K562 (cell line): ENCODE data around the gene GP1BA. TPM values are rescaled to one million over a fixed set of nuclear protein-coding genes. Genes with fewer than 3 reads are reported as not detected.

Experiments used
- ATAC-seq: fragments of 200-7000 bp; cut with Tn5 transposase; 3 replicates; pipeline ENCODE4 v1.9.1; 2020; ENCODE audit warnings: moderate library complexity
- BruUV-seq: library from RNA; stranded (reverse); fragments of 400-500 nt; replicated peaks from 2 replicates; lab custom pipeline; 2021; lab: Mats Ljungman, UMichigan
- CTCF ChIA-PET: fragments of 300-600 bp; formaldehyde crosslinking; extraction: SDS; loops from one replicate; lab custom pipeline; 2021; ENCODE audit warnings: low intra/inter-chr PET ratio; lab: Yijun Ruan, JAX
- POLR2A ChIA-PET: fragments of 300-600, 350-650 bp; sonication (Branson Sonifier 250); formaldehyde crosslinking; extraction: SDS; loops from one replicate; lab custom pipeline; 2021; ENCODE audit warnings: antibody characterized with exemption, inconsistent platforms; lab: Yijun Ruan, JAX
- DNase-seq, 4 experiments: peaks; one replicate each; pipeline versions ENCODE4 v3.0.0 to v3.0.0-alpha.2; 2011 to 2018; ENCODE audit warnings: low spot score in 3 of 4, mixed read lengths in 3 of 4; ENCODE audit errors: extremely low read depth in 1 of 4
- FAIRE-seq: peaks from 2 replicates; lab custom pipeline; 2011; peaks lifted over from hg19 to GRCh38; lab: Jason Lieb, UNC
- H2AFZ ChIP-seq: 2 replicates; pipeline ENCODE4 v1.6.0; 2011; ENCODE audit warnings: low read depth, low read length, control low read depth, inconsistent platforms
- H3K27ac ChIP-seq: fragments of 200-600 bp; 3 replicates; pipeline ENCODE4 v1.8.0; 2011; ENCODE audit warnings: low read depth, mild to moderate bottlenecking, control low read depth, inconsistent platforms, low read length, moderate library complexity, mixed read lengths; ENCODE audit errors: extremely low read depth
- H3K27me3 ChIP-seq, 2 experiments: fragments of 300-600 bp in 1 of 2; 2 replicates in 1 of 2; 3 replicates in 1 of 2; pipeline versions ENCODE4 v1.6.0 to v1.8.0; 2011; ENCODE audit warnings: inconsistent platforms in 2 of 2, low read length in 2 of 2, mild to moderate bottlenecking in 1 of 2, mixed read lengths in 1 of 2, moderate library complexity in 1 of 2; ENCODE audit not compliant: control insufficient read depth in 2 of 2, insufficient read depth in 2 of 2
- H3K36me3 ChIP-seq: fragments of 300-600 bp; 3 replicates; pipeline ENCODE4 v1.8.0; 2011; ENCODE audit warnings: mild to moderate bottlenecking, low read length, inconsistent platforms; ENCODE audit not compliant: control insufficient read depth, insufficient read depth
- H3K4me1 ChIP-seq, 2 experiments: fragments of 200-600 bp in 1 of 2; replicated peaks in 1 of 2; 2 replicates in 1 of 2; 3 replicates in 1 of 2; pipeline versions ENCODE4 v1.5.1 to v1.8.0; 2011; ENCODE audit warnings: inconsistent platforms in 2 of 2, low read length in 2 of 2, mild to moderate bottlenecking in 1 of 2, mixed read lengths in 1 of 2, moderate library complexity in 1 of 2; ENCODE audit not compliant: control insufficient read depth in 2 of 2, insufficient read depth in 2 of 2
- H3K4me2 ChIP-seq: 2 replicates; pipeline ENCODE4 v1.6.1; 2011; ENCODE audit warnings: low read length, control low read depth, inconsistent platforms, mixed read lengths; ENCODE audit not compliant: insufficient read depth
- H3K4me3 ChIP-seq: fragments of 200-600 bp; sonication (generic), shearing (Covaris generic); 2 replicates; pipeline ENCODE4 v1.5.1; 2016; ENCODE audit warnings: control low read depth, inconsistent platforms
- H3K79me2 ChIP-seq: fragments of 200-600 bp; 3 replicates; pipeline ENCODE4 v1.8.0; 2011; ENCODE audit warnings: low read length, inconsistent platforms; ENCODE audit not compliant: control insufficient read depth, insufficient read depth
- H3K9ac ChIP-seq, 2 experiments: 2 replicates each; pipeline versions ENCODE4 v1.6.0 to v1.6.1; 2011; ENCODE audit warnings: low read depth in 2 of 2, low read length in 2 of 2, control low read depth in 1 of 2, inconsistent platforms in 1 of 2, mild to moderate bottlenecking in 1 of 2, mixed read lengths in 1 of 2; ENCODE audit not compliant: insufficient read depth in 1 of 2
- H3K9me1 ChIP-seq: one replicate; pipeline ENCODE4 v1.6.0; 2011; ENCODE audit warnings: inconsistent platforms, mild to moderate bottlenecking, low read length, moderate library complexity; ENCODE audit not compliant: control insufficient read depth, insufficient read depth
- H3K9me3 ChIP-seq: replicated peaks from 2 replicates; pipeline ENCODE4 v1.5.1; 2011; ENCODE audit warnings: low read depth, low read length, inconsistent platforms; ENCODE audit not compliant: control insufficient read depth, insufficient read depth
- H4K20me1 ChIP-seq: replicated peaks from 2 replicates; pipeline ENCODE4 v1.6.1; 2011; ENCODE audit warnings: low read length, inconsistent platforms, mixed read lengths; ENCODE audit not compliant: control insufficient read depth, insufficient read depth
- CCNT2 ChIP-seq: IDR thresholded peaks from 2 replicates; pipeline ENCODE4 v1.6.1; 2011; ENCODE audit warnings: borderline replicate concordance, low read depth, mild to moderate bottlenecking, moderate library complexity, mixed read lengths, low read length; ENCODE audit not compliant: insufficient read length; ENCODE audit errors: extremely low read depth
- E2F3 ChIP-seq: fragments of 250-450 bp; sonication (Bioruptor Pico); IDR thresholded peaks from 2 replicates; pipeline ENCODE4 v1.4.0; 2020; ENCODE audit warnings: mild to moderate bottlenecking
- ELF2 ChIP-seq: fragments of 250-450 bp; sonication (Bioruptor Pico); IDR thresholded peaks from 2 replicates; pipeline ENCODE4 v1.5.0; 2021; ENCODE audit warnings: mild to moderate bottlenecking
- MCM7 ChIP-seq, 2 experiments: fragments of 450-650 bp; IDR thresholded peaks; 2 replicates each; pipeline ENCODE4 v1.6.1; 2016 to 2018
- NCOA4 ChIP-seq: fragments of 450-650 bp; IDR thresholded peaks from 2 replicates; pipeline ENCODE4 v1.6.1; 2018; ENCODE audit warnings: mild to moderate bottlenecking; ENCODE audit not compliant: partially characterized antibody
- SRF ChIP-seq, 2 experiments: fragments of 250-450, 450-650 bp in 1 of 2; sonication (Bioruptor Pico) in 1 of 2; sonication (generic) in 1 of 2; formaldehyde crosslinking; IDR thresholded peaks; 2 replicates each; pipeline versions ENCODE4 v1.5.0 to v1.5.1; 2020 to 2022; ENCODE audit warnings: mild to moderate bottlenecking in 1 of 2, missing genetic modification reagents in 1 of 2
- ZKSCAN1 ChIP-seq: fragments of 150-350 bp; IDR thresholded peaks from 2 replicates; pipeline ENCODE4 v1.6.1; 2016; ENCODE audit warnings: low read depth, low read length
- ZNF197 ChIP-seq: fragments of 200-800 bp; sonication (Bioruptor generic); IDR thresholded peaks from 2 replicates; pipeline ENCODE4 v1.6.1; 2016; ENCODE audit warnings: low read depth, missing genetic modification characterization, missing compliant biosample characterization
- ZNF23 ChIP-seq: fragments of 250-450 bp; sonication (Bioruptor Pico); IDR thresholded peaks from 2 replicates; pipeline ENCODE4 v1.4.0; 2020; ENCODE audit warnings: mild to moderate bottlenecking
- ZNF407 ChIP-seq: fragments of 450-650 bp; IDR thresholded peaks from 2 replicates; pipeline ENCODE4 v1.6.1; 2016; ENCODE audit warnings: low read depth
- WGBS: fragments of 100-300 bp; shearing (Covaris generic); methylation state at CpG from one replicate; pipeline ENCODE4 v1.1.6; 2016; ENCODE audit warnings: low coverage, mixed read lengths; ENCODE audit not compliant: insufficient coverage; ENCODE audit errors: missing lambda C conversion rate; 5-methylcytosine and 5-hydroxymethylcytosine counted together
- in situ Hi-C: fragments of 300-500 bp; cut with MboI; formaldehyde crosslinking; loops from 4 replicates; pipeline ENCODE4 v1.15.0; 2018; ENCODE audit warnings: inconsistent platforms, mixed read lengths
- intact Hi-C: fragments of 100-400 bp; cut with micrococcal nuclease; formaldehyde crosslinking; loops from 2 replicates; pipeline ENCODE4 v1.14.2; 2022
- polyA plus RNA-seq, 8 experiments: library from polyadenylated mRNA; depleted of rRNA in 4 of 8; stranded (reverse) in 5 of 8; unstranded in 3 of 8; fragments of >200 nt; fragmentation: Nextera tagmentation in 2 of 8; fragmentation: Illumina TruSeq in 1 of 8; extraction: Ambion mirVana in 2 of 8; extraction: Trizol in 1 of 8; gene quantifications; 2 replicates each; pipeline versions ENCODE4 v1.2.1 to v1.2.3, GENCODE V29; 2011 to 2014; ENCODE audit warnings: inconsistent platforms in 1 of 8, missing spikeins in 1 of 8
- total RNA-seq, 7 experiments: library from RNA; depleted of rRNA in 6 of 7; stranded (reverse); fragments of >200 nt in 6 of 7; fragmentation: Illumina TruSeq in 2 of 7; extraction: Trizol in 2 of 7; gene quantifications; 2 replicates each; pipeline versions ENCODE4 v1.2.1 to v1.2.3, GENCODE V29; 2011 to 2021; ENCODE audit warnings: low replicate concordance in 1 of 7

GP1BA gene
- total and polyA plus RNA-seq, 9 of the 15 experiments (the other 6 are each of a cell fraction or from before 2014, with no cell fraction given) = 0.01 TPM; not detected in 8

- no CpG with 5 or more reads among the region's 16 CpGs for WGBS
- Histone ChIP-seq H3K9ac (peak overlapping the region in 1 of 2 experiments; percentile 98; a peak in 2 of 4 replicates), H3K9me1 (no peaks in the 10 kb centered on the region), H3K4me3 (no peak overlapping the region), H3K27ac (no peak overlapping the region), H3K4me2 (no peak overlapping the region), H3K36me3 (peaks cover 38% of the 10 kb centered on the region), H3K27me3 (no peaks in the 10 kb centered on the region)
- intact Hi-C loops = no loop called here
- FAIRE-seq = no peak
- TF ChIP-seq ELF2 (CRISPR knock-in tag) = no peak
- no peak for TF ChIP-seq ZNF197
- no peak for TF ChIP-seq CCNT2
- no peak for TF ChIP-seq ZNF23 (CRISPR knock-in tag)
- TF ChIP-seq ZKSCAN1 = no peak
- no peak for TF ChIP-seq E2F3 (CRISPR knock-in tag)
- no peak for TF ChIP-seq ZNF407
- TF ChIP-seq MCM7 (IDR thresholded peaks at IDR 0.05) = no peak
- TF ChIP-seq SRF (CRISPR knock-in tag; IDR thresholded peaks at IDR 0.05) = no peak
- TF ChIP-seq NCOA4 = no peak
- TF ChIP-seq, all 486 proteins: peak for 0
- Histone ChIP-seq H3K4me1 (peaks cover 13 to 34% of the 10 kb centered on the region in 2 experiments; a peak in 4 of 5 replicates), H2AFZ (no peak overlapping the region), H4K20me1 (no peaks in the 10 kb centered on the region), H3K9me3 (no peaks in the 10 kb centered on the region), H3K79me2 (peaks cover 41% of the 10 kb centered on the region)
- in situ Hi-C loops = no loop called here
- ChIA-PET POLR2A (interaction anchor here (1.8 kb wide), 1 partner anchor 30 kb away, joined by 4 read pairs; the partner anchor contains the start of gene SPAG7), CTCF (no interaction called here)
- no TSS peak for BruUV-seq
- ATAC-seq = no peak
- DNase-seq = no peak
Measured at GRCh38 chr17:4937553-4937952, 5.5 kb downstream of the GP1BA start.
